SIG-M5 treated with dmso at 0.1 percent for 504 hours (cell line): ENCODE results near the gene TULP4.
"Not testable (repeated sequence)": the region's sequence is repeated elsewhere in the genome, so short reads cannot be mapped to it uniquely, and the experiment has no call there.

ENCODE experiments used
- DNase-seq: peaks from one replicate; lab custom pipeline; 2025; ENCODE audit not compliant: unreplicated experiment; lab: John Stamatoyannopoulos, UW

TULP4 gene

DNA sequence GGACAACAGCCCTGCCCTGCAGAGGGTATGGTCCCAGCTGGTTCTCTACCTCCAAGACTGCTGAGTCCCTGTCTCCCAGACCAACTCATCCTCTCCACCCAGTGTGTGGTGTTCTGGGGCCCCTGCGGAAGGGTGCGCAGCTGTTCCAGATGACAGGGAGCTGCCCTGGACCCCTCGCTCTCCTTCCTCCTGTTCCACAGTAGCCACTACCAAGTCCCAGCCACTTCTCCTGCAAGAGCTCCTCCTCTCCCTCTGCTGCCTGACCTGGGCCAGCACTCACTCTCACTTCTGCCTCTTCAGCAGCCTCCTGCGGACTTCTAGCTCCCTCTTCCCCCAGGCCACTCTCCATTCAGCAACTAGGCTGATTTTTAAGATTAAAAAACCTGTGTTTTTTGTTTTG lies 207.5 kb downstream of the TULP4 start:
- no peak for DNase-seq

DNA sequence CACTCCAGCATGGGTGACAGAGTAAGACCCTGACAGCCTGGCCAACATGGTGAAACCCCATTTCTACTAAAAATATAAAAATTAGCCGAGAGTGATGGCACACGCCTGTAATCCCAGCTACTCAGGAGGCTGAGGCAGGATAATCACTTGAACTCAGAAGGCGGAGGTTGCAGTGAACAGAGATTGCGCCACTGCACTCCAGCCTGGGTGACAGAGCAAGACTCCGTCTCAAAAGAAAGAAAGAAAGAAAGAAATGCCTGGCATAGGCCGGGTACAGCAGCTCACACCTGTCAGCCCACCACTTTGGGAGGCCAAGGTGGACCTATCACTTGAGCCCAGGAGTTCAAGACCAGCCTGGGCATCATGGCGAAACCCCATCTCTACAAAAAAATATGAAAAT lies 208.7 kb downstream of the TULP4 start:
- not testable (repeated sequence) for DNase-seq

- no peak for DNase-seq
These were observed 209.5 kb downstream of the TULP4 start for GRCh38 chr6:158521759-158522158.

- no peak for DNase-seq
These were observed 210.4 kb downstream of the TULP4 start for GRCh38 chr6:158522616-158523015.

DNA sequence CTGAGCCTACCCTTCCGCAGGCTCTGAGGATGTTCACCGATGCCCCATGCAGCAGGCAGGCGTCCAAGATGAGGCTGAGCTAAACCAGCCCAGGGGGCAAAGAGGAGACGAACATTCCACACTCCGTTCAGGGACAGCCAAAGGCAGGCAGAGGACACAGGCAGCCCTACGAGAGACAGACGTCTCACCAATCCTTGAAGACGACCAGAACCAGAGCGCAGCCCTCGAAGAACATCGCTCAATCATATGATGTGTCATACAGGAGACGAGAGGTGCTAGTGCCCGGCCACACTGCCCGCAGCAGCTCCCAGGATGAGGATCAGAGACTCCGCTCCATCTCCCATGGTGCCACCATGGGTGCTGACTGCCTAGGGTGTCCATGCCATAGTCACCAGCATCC lies 212.0 kb downstream of the TULP4 start:
- no peak for DNase-seq

DNA sequence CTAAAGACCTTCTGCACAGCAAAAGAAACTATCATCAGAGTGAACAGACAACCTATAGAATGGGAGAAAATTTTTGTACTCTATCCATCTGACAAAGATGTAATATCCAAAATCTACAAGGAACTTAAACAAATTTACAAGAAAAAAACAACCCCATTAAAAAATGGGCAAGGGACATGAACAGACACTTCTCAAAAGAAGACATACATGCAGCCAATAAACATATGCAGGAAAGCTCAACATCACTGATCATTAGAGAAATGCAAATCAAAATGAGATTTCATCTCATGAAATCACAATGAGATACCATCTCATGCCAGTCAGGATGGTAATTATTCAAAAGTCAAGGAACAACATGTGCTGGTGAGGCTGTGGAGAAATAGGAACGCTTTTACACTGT lies 215.6 kb downstream of the TULP4 start:
- DNase-seq: not testable (repeated sequence)

DNA sequence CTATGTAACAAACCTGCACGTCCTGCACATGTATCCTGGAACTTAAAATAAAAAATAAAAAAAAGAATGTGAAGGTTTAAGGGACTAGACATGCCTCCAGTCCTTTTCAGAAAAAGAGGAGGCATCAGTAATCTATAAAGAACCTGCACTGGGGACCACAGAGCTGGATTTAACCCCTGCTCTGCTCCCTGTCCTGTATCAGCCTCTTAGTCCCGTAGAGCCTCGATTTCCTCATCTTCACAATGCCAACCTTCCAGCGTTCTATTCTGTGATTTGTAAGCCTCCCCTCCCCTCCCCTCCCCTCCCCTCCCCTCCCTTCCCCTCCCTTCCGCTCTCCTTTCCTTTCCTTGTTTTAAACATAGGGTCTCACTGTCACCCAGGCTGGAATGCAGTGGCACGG lies 216.6 kb downstream of the TULP4 start:
- no peak for DNase-seq

DNA sequence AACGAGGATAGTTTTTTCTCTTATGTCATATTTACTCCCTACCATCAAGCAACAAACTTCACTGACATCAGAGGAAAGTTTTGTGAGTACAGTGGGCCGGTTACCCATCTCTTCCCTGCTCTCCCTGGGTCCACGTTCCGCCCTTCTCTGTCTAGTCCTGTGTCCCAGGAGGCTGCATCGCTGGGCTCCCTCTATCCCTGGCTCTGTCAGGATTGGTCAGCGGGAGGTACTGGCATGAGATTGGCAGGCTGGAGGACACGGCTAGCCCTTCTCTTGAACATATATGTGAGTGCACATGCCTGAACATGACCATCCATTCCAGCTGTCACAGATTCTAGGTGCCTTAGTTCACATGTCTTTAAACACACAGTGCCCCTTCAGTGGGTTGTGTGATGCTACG lies 217.4 kb downstream of the TULP4 start:
- no peak for DNase-seq

GRCh38 chr6:158531566-158531965 lies 219.3 kb downstream of the TULP4 start:
- no peak for DNase-seq

DNA sequence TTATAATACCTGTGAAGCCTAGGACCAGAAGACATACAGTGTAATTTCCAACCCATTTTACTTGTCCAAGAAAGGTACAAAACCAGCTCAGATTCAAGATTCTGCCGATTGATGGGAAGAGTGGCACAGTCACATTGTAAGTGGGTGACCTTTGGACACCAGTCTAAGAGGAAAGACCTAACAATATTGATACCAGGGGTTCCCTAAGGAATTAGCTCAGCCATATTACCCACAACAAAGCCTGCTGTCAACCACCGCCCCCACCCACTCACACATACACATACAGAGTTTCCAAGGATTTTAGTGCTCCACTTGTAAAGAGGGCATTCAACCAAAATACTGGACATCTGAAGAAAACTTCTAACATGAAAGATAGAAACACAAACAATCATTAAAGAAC lies 219.7 kb downstream of the TULP4 start:
- DNase-seq: no peak

- DNase-seq: peak; percentile 37
These were observed 224.0 kb downstream of the TULP4 start for GRCh38 chr6:158536084-158536890.

GRCh38 chr6:158536891-158537798 lies 224.9 kb downstream of the TULP4 start:
- no peak for DNase-seq

- no peak for DNase-seq
These were observed 226.5 kb downstream of the TULP4 start for GRCh38 chr6:158538741-158539140.

- DNase-seq: no peak
These were observed 227.1 kb downstream of the TULP4 start for GRCh38 chr6:158539413-158539812.

- DNase-seq: no peak
These were observed 227.6 kb downstream of the TULP4 start for GRCh38 chr6:158539881-158540280.

GRCh38 chr6:158543606-158544185 lies 231.4 kb downstream of the TULP4 start:
- DNase-seq: no peak

DNA sequence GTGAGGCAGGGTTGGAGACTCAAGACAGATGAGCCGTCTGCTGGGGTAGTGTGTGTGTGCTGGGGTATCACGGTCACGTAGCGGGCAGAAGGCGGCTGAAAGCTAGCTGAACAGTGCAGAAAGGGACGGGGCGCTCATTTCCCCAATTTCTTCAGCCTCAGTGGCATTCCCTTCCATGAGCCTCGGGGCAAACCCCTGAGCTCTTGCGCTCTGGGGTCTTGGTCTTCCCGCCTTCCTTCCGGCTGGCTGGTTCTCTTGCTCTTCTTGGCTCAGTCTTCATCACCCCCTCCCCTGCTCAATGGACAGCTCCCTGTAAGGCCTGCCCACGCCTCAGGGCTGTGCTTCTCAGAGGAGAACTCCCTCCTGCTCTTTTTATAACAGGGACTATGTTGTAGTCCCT lies 232.2 kb downstream of the TULP4 start:
- DNase-seq: no peak

DNA sequence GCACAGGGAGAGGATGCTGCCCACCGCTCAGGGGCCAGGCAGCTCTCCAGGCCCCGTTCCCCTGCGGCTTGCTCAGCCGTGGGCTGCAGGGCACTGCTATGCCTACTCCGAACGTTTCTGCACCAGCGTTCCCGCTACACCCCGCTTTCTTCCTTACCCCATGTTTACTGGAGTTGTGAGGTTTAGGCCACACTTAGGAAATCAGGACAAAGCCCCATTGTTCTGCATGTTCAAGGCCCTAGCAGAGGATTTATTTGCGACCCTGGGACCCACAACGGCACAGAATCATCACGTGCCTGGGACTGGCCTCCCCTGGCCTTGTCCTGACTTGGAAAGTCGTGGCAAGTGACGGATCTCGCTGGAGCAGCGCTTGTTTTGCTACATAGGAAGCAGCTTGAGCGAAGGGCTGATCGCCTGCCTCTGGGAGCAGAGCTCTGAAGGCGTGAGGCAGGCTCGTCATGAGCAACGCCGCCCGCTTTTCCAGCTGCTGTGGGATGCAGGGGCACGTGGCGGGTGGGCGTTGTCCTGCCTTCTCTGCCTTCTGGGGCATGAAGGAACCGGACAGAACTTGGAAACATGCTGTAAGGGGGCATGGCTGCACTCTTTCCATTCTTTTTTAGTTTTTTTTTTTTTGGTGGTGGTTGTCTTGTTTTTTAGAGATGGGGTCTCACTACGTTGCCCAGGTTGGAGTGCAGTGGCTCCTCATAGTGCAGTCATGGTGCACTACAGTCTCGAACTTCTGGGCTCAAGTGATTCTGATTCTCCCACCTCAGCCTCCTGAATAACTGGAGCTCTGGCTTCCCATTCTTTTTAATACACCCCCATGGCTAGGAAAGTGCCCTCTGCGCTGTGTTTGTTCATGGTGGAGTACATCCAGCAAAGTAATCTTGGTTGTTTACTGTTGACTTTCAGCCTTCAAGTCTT lies 233.0 kb downstream of the TULP4 start:
- no peak for DNase-seq

DNA sequence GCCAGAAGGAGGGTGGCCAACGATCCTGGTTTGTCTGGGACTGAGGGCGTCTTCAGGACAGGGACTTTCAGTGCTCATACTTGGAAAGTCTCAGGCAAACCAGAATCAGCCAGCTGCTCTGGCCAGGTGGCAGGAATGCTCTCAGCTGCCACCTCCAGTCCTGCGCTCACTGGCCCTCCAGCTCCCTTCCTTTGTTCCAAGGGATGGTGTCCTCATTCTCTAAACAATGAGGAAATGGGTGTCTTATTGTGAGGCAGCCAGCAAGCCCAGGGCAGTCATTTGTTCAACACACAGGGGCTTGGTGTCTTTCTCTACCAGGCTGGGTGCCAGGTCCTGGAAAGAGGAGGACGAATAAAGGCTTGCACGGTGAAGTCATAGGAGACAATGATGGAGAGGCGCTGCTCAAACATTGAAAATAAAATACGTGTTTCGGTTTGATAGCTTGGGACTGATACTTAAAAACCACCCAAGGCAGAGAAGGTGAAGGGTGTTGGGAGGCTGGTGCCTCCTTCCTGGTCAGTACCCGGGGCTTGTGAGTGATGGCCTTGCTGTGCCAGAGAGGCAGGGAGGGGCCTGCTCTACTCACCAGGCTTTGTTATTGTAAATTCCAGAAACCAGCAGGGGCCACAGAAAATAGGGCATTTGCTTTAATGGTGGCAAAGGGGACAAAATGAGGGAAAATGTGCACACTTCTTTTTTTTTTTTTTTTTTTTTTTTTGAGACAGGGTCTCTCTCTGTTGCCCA lies 236.3 kb downstream of the TULP4 start:
- DNase-seq: no peak
